Middle frontal gyrus (tissue), 1 donor: ENCODE data around the gene LINGO4.

Source experiments
- DNase-seq: peaks from one replicate; pipeline ENCODE4 v3.0.0-alpha.2; 2015; ENCODE audit warnings: low spot score; ENCODE audit errors: extremely low spot score

The LINGO4 gene

GRCh38 chr1:151814971-151815545 is 9.8 kb upstream of the LINGO4 start:
- DNase-seq: no peak

GRCh38 chr1:151814426-151814825 is 9.2 kb upstream of the LINGO4 start:
- no peak for DNase-seq

- DNase-seq: no peak
These were observed 8.2 kb upstream of the LINGO4 start for GRCh38 chr1:151813271-151813977.

GRCh38 chr1:151811181-151811580 is 6.0 kb upstream of the LINGO4 start:
- no peak for DNase-seq

- DNase-seq: no peak
These were observed 4.9 kb upstream of the LINGO4 start for GRCh38 chr1:151809985-151810556.

- no peak for DNase-seq
These were observed 4.2 kb upstream of the LINGO4 start for GRCh38 chr1:151809290-151809984.

- no peak for DNase-seq
These were observed 2.5 kb upstream of the LINGO4 start for GRCh38 chr1:151807766-151808165.

- no peak for DNase-seq
These were observed 1.9 kb upstream of the LINGO4 start for GRCh38 chr1:151807131-151807530.

GRCh38 chr1:151806170-151806569 is 951 bp upstream of the LINGO4 start:
- DNase-seq: no peak

GRCh38 chr1:151803915-151804314 is 1.3 kb downstream of the LINGO4 start:
- no peak for DNase-seq

- DNase-seq: no peak
These were observed 2.1 kb downstream of the LINGO4 start for GRCh38 chr1:151803164-151803563.

- no peak for DNase-seq
These were observed 2.8 kb downstream of the LINGO4 start for GRCh38 chr1:151802372-151802771.

GRCh38 chr1:151801846-151802245 is 3.4 kb downstream of the LINGO4 start:
- no peak for DNase-seq

- DNase-seq: no peak
These were observed 3.9 kb downstream of the LINGO4 start for GRCh38 chr1:151801310-151801820.

GRCh38 chr1:151800830-151801229 is 4.4 kb downstream of the LINGO4 start:
- DNase-seq: no peak

GRCh38 chr1:151799179-151800022 is 5.8 kb downstream of the LINGO4 start:
- DNase-seq: peak; percentile 8

- no peak for DNase-seq
These were observed 6.6 kb downstream of the LINGO4 start for GRCh38 chr1:151798571-151798970.

- no peak for DNase-seq
These were observed 14.1 kb downstream of the LINGO4 start for GRCh38 chr1:151790940-151791651.

- DNase-seq: peak; percentile 96
These were observed 14.9 kb downstream of the LINGO4 start, which contains the start of gene TDRKH for GRCh38 chr1:151790071-151790939. TSS of gene TDRKH (minus strand) at chr1:151790500. CDS start at chr1:151783022, 7,478 bp downstream.
